Activated B cell treated with CpG ODN at 0.5 μM for 24 hours (primary cell): ENCODE measurements around the gene GTF3C4. TPM values are rescaled to one million over a fixed set of nuclear protein-coding genes. Genes with fewer than 3 reads are reported as not detected.

ENCODE experiments used
- ATAC-seq: fragments of 200-7000 bp; cut with Tn5 transposase; one replicate; pipeline ENCODE4 v1.10.0; 2021; ENCODE audit warnings: low read depth, mild to moderate bottlenecking, moderate library complexity
- CTCF ChIA-PET: fragments of 350-600 bp; sonication (Branson Sonifier 250); formaldehyde crosslinking; loops from one replicate; lab custom pipeline; 2021; ENCODE audit warnings: antibody characterized with exemption; lab: Charles Lee
- POLR2A ChIA-PET: fragments of 350-600 bp; sonication (Branson Sonifier 250); formaldehyde crosslinking; loops from one replicate; lab custom pipeline; 2021; ENCODE audit warnings: antibody characterized with exemption; lab: Charles Lee
- DNase-seq: peaks from one replicate; pipeline ENCODE4 v3.0.0; 2022
- H3K27ac Mint-ChIP-seq: one replicate; pipeline ENCODE4 v1.8.0; 2020; ENCODE audit warnings: mixed read lengths
- H3K27me3 Mint-ChIP-seq: one replicate; pipeline ENCODE4 v1.8.0; 2021; ENCODE audit warnings: mixed read lengths
- H3K36me3 Mint-ChIP-seq: one replicate; pipeline ENCODE4 v1.8.0; 2021; ENCODE audit warnings: low read depth, mixed read lengths
- H3K4me1 Mint-ChIP-seq: one replicate; pipeline ENCODE4 v1.8.0; 2021; ENCODE audit warnings: mixed read lengths
- H3K4me3 Mint-ChIP-seq: one replicate; pipeline ENCODE4 v1.8.0; 2020; ENCODE audit warnings: mild to moderate bottlenecking, mixed read lengths
- H3K9me3 Mint-ChIP-seq: one replicate; pipeline ENCODE4 v1.8.0; 2020; ENCODE audit warnings: mixed read lengths
- CTCF ChIP-seq: fragments of 200-600 bp; IDR thresholded peaks from one replicate; pipeline ENCODE4 v1.8.0; 2022; ENCODE audit warnings: antibody characterized with exemption, mild to moderate bottlenecking
- intact Hi-C: fragments of 100-400 bp; cut with micrococcal nuclease; formaldehyde crosslinking; loops from one replicate; pipeline ENCODE4 v1.15.1; 2024
- total RNA-seq: library from RNA; stranded (reverse); gene quantifications from 2 replicates; pipeline ENCODE4 v1.2.3, GENCODE V29; 2022

The GTF3C4 gene
- total RNA-seq, 1 donor from 2014 or later, result 16.1 TPM

GRCh38 chr9:132673355-132673754, 3.1 kb downstream of the GTF3C4 start:
- Mint-ChIP-seq H3K27ac (no peak overlapping the region), H3K27me3 (no peaks in the 10 kb centered on the region), H3K4me1 (peaks cover 44% of the 10 kb centered on the region), H3K4me3 (no peak overlapping the region), H3K36me3 (peaks cover 20% of the 10 kb centered on the region), H3K9me3 (no peaks in the 10 kb centered on the region)
- no peak for ATAC-seq
- POLR2A ChIA-PET, result no interaction called here
- CTCF ChIA-PET, result no interaction called here
- intact Hi-C loops, result no loop called here
- DNase-seq, result no peak
- TF ChIP-seq CTCF, result no peak

GRCh38 chr9:132674485-132674884, 4.2 kb downstream of the GTF3C4 start:
- intact Hi-C loops, result no loop called here
- Mint-ChIP-seq H3K36me3 (peaks cover 31% of the 10 kb centered on the region), H3K9me3 (no peaks in the 10 kb centered on the region), H3K4me3 (no peak overlapping the region), H3K27ac (no peak overlapping the region), H3K4me1 (peaks cover 35% of the 10 kb centered on the region), H3K27me3 (no peaks in the 10 kb centered on the region)
- ChIA-PET POLR2A (no interaction called here), CTCF (interaction anchor here (1.2 kb wide), 1 partner anchor 95 kb away, joined by 3 read pairs; no protein-coding TSS in a partner anchor)
- TF ChIP-seq CTCF, result no peak
- ATAC-seq (no peak), DNase-seq (no peak)

- Mint-ChIP-seq H3K27me3 (no peaks in the 10 kb centered on the region), H3K4me3 (no peak overlapping the region), H3K9me3 (no peaks in the 10 kb centered on the region), H3K27ac (no peak overlapping the region), H3K4me1 (peaks cover 13% of the 10 kb centered on the region), H3K36me3 (peaks cover 51% of the 10 kb centered on the region)
- TF ChIP-seq CTCF, result no peak
- CTCF ChIA-PET, result no interaction called here
- ATAC-seq (no peak), DNase-seq (no peak)
- intact Hi-C loops, result no loop called here
- POLR2A ChIA-PET, result no interaction called here
Observed at GRCh38 chr9:132677976-132678375, 7.7 kb downstream of the GTF3C4 start.

GRCh38 chr9:132679946-132680625, 9.8 kb downstream of the GTF3C4 start:
- Mint-ChIP-seq H3K9me3 (no peaks in the 10 kb centered on the region), H3K4me3 (no peak overlapping the region), H3K4me1 (peaks cover 2% of the 10 kb centered on the region), H3K27me3 (no peaks in the 10 kb centered on the region), H3K27ac (no peak overlapping the region), H3K36me3 (peaks cover 64% of the 10 kb centered on the region)
- ChIA-PET CTCF (interaction anchor here (0.6 kb wide), 1 partner anchor 1356 kb away, joined by 3 read pairs; no protein-coding TSS in a partner anchor), POLR2A (no interaction called here)
- ATAC-seq (no peak), DNase-seq (no peak)
- intact Hi-C loops, result no loop called here
- no peak for TF ChIP-seq CTCF

GRCh38 chr9:132681561-132681960, 11.3 kb downstream of the GTF3C4 start:
- intact Hi-C loops, result no loop called here
- CTCF ChIA-PET, result no interaction called here
- Mint-ChIP-seq H3K9me3 (no peaks in the 10 kb centered on the region), H3K27me3 (no peaks in the 10 kb centered on the region), H3K36me3 (peaks cover 78% of the 10 kb centered on the region), H3K4me1 (peaks cover 2% of the 10 kb centered on the region), H3K27ac (no peak overlapping the region), H3K4me3 (no peak overlapping the region)
- TF ChIP-seq CTCF, result no peak
- POLR2A ChIA-PET, result no interaction called here
- ATAC-seq (no peak), DNase-seq (no peak)
